Mesendoderm (in vitro differentiated cells): ENCODE results near the gene SRP14.
"Not testable (repeated sequence)": the region's sequence is repeated elsewhere in the genome, so short reads cannot be mapped to it uniquely, and the experiment has no call there.

Experiments
- DNase-seq: peaks from one replicate; pipeline ENCODE4 v3.0.0; 2013
- H2AK5ac ChIP-seq: 2 replicates; pipeline ENCODE4 v1.6.1; 2013; ENCODE audit warnings: low read length, inconsistent platforms
- H2BK120ac ChIP-seq: 2 replicates; pipeline ENCODE4 v1.6.1; 2013; ENCODE audit warnings: low read depth, mild to moderate bottlenecking, low read length, moderate library complexity, mixed read lengths
- H2BK15ac ChIP-seq: replicated peaks from 2 replicates; pipeline ENCODE4 v1.6.1; 2013; ENCODE audit warnings: low read depth, mild to moderate bottlenecking, moderate library complexity
- H2BK5ac ChIP-seq: 2 replicates; pipeline ENCODE4 v1.6.1; 2013; ENCODE audit warnings: low read length, inconsistent platforms
- H3K18ac ChIP-seq: 2 replicates; pipeline ENCODE4 v1.6.1; 2013; ENCODE audit warnings: mild to moderate bottlenecking, low read length, mixed read lengths
- H3K23ac ChIP-seq: one replicate; pipeline ENCODE4 v1.6.1; 2013; ENCODE audit warnings: low read length
- H3K27ac ChIP-seq: 2 replicates; pipeline ENCODE4 v1.5.1; 2013; ENCODE audit warnings: low read depth, mild to moderate bottlenecking, inconsistent platforms, low read length, moderate library complexity
- H3K27me3 ChIP-seq: 2 replicates; pipeline ENCODE4 v1.6.1; 2013; ENCODE audit warnings: low read length, control low read depth, mild to moderate bottlenecking, inconsistent platforms; ENCODE audit not compliant: insufficient read depth, poor library complexity
- H3K36me3 ChIP-seq: 2 replicates; pipeline ENCODE4 v1.6.1; 2013; ENCODE audit warnings: low read length, inconsistent platforms; ENCODE audit not compliant: control insufficient read depth, insufficient read depth
- H3K4ac ChIP-seq: one replicate; pipeline ENCODE4 v1.6.1; 2013; ENCODE audit warnings: low read depth, mild to moderate bottlenecking, low read length, moderate library complexity
- H3K4me1 ChIP-seq: 2 replicates; pipeline ENCODE4 v1.6.1; 2013; ENCODE audit warnings: low read depth, low read length, inconsistent platforms; ENCODE audit not compliant: control insufficient read depth
- H3K4me2 ChIP-seq: 2 replicates; pipeline ENCODE4 v1.6.1; 2013; ENCODE audit warnings: low read length
- H3K4me3 ChIP-seq: 2 replicates; pipeline ENCODE4 v1.5.1; 2013; ENCODE audit warnings: mild to moderate bottlenecking, low read length
- H3K56ac ChIP-seq: one replicate; pipeline ENCODE4 v1.6.1; 2013; ENCODE audit warnings: low read length
- H3K79me1 ChIP-seq: 2 replicates; pipeline ENCODE4 v1.6.1; 2013; ENCODE audit warnings: low read length, inconsistent platforms
- H3K79me2 ChIP-seq: 2 replicates; pipeline ENCODE4 v1.6.1; 2013; ENCODE audit warnings: mild to moderate bottlenecking, low read length; ENCODE audit not compliant: control insufficient read depth, insufficient read depth
- H3K9ac ChIP-seq: 2 replicates; pipeline ENCODE4 v1.6.1; 2013; ENCODE audit warnings: low read length, inconsistent platforms
- H4K5ac ChIP-seq: one replicate; pipeline ENCODE4 v1.6.1; 2013; ENCODE audit warnings: low read length
- H4K8ac ChIP-seq: one replicate; pipeline ENCODE4 v1.6.1; 2013; ENCODE audit warnings: low read depth, mild to moderate bottlenecking, control low read depth, low read length, moderate library complexity
- WGBS: extraction: QIAGEN DNeasy Blood & Tissue Kit; methylation state at CpG from one replicate; pipeline ENCODE4 v1.1.7; 2013; ENCODE audit warnings: low lambda C conversion rate, missing lambda C conversion rate; ENCODE audit not compliant: insufficient coverage; ENCODE audit errors: extremely low coverage; 5-methylcytosine and 5-hydroxymethylcytosine counted together

The SRP14 gene

GRCh38 chr15:40014390-40014789, 24.6 kb downstream of the SRP14 start:
- peaks cover 4% of the 10 kb centered on the region for H3K36me3 ChIP-seq
- H3K4me3 ChIP-seq, result no peak overlapping the region

GRCh38 chr15:40013372-40013771, 25.6 kb downstream of the SRP14 start:
- not testable (repeated sequence) for H3K79me2 ChIP-seq, H3K79me1 ChIP-seq, H2BK120ac ChIP-seq, H4K5ac ChIP-seq, H3K4ac ChIP-seq, H3K36me3 ChIP-seq, DNase-seq, H2BK15ac ChIP-seq, H3K23ac ChIP-seq, H4K8ac ChIP-seq, H3K4me2 ChIP-seq, H3K9ac ChIP-seq, H2BK5ac ChIP-seq, H3K4me3 ChIP-seq, H2AK5ac ChIP-seq, H3K18ac ChIP-seq, H3K4me1 ChIP-seq, H3K56ac ChIP-seq, H3K27ac ChIP-seq, H3K27me3 ChIP-seq
- WGBS, result no CpG with 5 or more reads among the region's 6 CpGs

More at GRCh38 chr15:40014390-40014789, 24.6 kb downstream of the SRP14 start:
- Histone ChIP-seq H3K4me1 (no peaks in the 10 kb centered on the region), H3K4ac (no peak overlapping the region), H3K56ac (no peak overlapping the region), H2BK120ac (no peak overlapping the region), H3K27me3 (no peaks in the 10 kb centered on the region), H2AK5ac (no peak overlapping the region), H3K9ac (no peak overlapping the region), H2BK5ac (no peak overlapping the region), H3K4me2 (no peak overlapping the region), H3K18ac (no peak overlapping the region), H4K5ac (no peak overlapping the region), H3K23ac (no peak overlapping the region), H3K79me2 (no peaks in the 10 kb centered on the region), H3K79me1 (no peaks in the 10 kb centered on the region), H4K8ac (no peak overlapping the region), H3K27ac (no peak overlapping the region), H2BK15ac (no peak overlapping the region)
- DNase-seq, result peak; percentile 5
- no CpG with 5 or more reads among the region's 3 CpGs for WGBS

GRCh38 chr15:40011303-40011702, 27.7 kb downstream of the SRP14 start:
- no peak overlapping the region for H3K4ac ChIP-seq
- H2BK5ac ChIP-seq, result no peak overlapping the region
- WGBS, result no CpG with 5 or more reads among the region's 4 CpGs
- H2AK5ac ChIP-seq, result no peak overlapping the region
- no peaks in the 10 kb centered on the region for H3K27me3 ChIP-seq
- H4K8ac ChIP-seq, result no peak overlapping the region
- H3K4me1 ChIP-seq, result no peaks in the 10 kb centered on the region
- no peak overlapping the region for H3K27ac ChIP-seq
- no peak overlapping the region for H2BK15ac ChIP-seq
- H3K9ac ChIP-seq, result no peak overlapping the region
- no peak overlapping the region for H2BK120ac ChIP-seq
- H3K56ac ChIP-seq, result no peak overlapping the region
- H3K18ac ChIP-seq, result no peak overlapping the region
- H3K4me3 ChIP-seq, result no peak overlapping the region
- no peak for DNase-seq
- no peak overlapping the region for H3K4me2 ChIP-seq
- H3K79me1 ChIP-seq, result no peaks in the 10 kb centered on the region
- no peak overlapping the region for H3K23ac ChIP-seq
- H3K36me3 ChIP-seq, result peaks cover 8% of the 10 kb centered on the region
- H4K5ac ChIP-seq, result no peak overlapping the region
- no peaks in the 10 kb centered on the region for H3K79me2 ChIP-seq

GRCh38 chr15:40010686-40011085, 28.3 kb downstream of the SRP14 start:
- no peaks in the 10 kb centered on the region for H3K27me3 ChIP-seq
- no peak overlapping the region for H3K23ac ChIP-seq
- H2BK5ac ChIP-seq, result no peak overlapping the region
- H3K79me1 ChIP-seq, result no peaks in the 10 kb centered on the region
- no peak overlapping the region for H2BK120ac ChIP-seq
- no peak overlapping the region for H4K5ac ChIP-seq
- no CpG with 5 or more reads among the region's 4 CpGs for WGBS
- no peak overlapping the region for H3K4me2 ChIP-seq
- no peak overlapping the region for H3K56ac ChIP-seq
- H3K9ac ChIP-seq, result no peak overlapping the region
- no peak overlapping the region for H3K4me3 ChIP-seq
- no peak overlapping the region for H2BK15ac ChIP-seq
- no peak overlapping the region for H2AK5ac ChIP-seq
- no peak overlapping the region for H3K4ac ChIP-seq
- H4K8ac ChIP-seq, result no peak overlapping the region
- H3K4me1 ChIP-seq, result no peaks in the 10 kb centered on the region
- H3K36me3 ChIP-seq, result peaks cover 8% of the 10 kb centered on the region
- no peak for DNase-seq
- no peak overlapping the region for H3K27ac ChIP-seq
- no peaks in the 10 kb centered on the region for H3K79me2 ChIP-seq
- H3K18ac ChIP-seq, result no peak overlapping the region

GRCh38 chr15:40008061-40008765, 30.8 kb downstream of the SRP14 start:
- no peak overlapping the region for H4K8ac ChIP-seq
- H3K23ac ChIP-seq, result no peak overlapping the region
- no peak overlapping the region for H3K4me3 ChIP-seq
- no peak overlapping the region for H3K27ac ChIP-seq
- H2AK5ac ChIP-seq, result no peak overlapping the region
- no peak overlapping the region for H3K18ac ChIP-seq
- H3K36me3 ChIP-seq, result peaks cover 8% of the 10 kb centered on the region
- H2BK120ac ChIP-seq, result no peak overlapping the region
- H3K79me2 ChIP-seq, result no peaks in the 10 kb centered on the region
- H3K4me1 ChIP-seq, result no peaks in the 10 kb centered on the region
- no peaks in the 10 kb centered on the region for H3K79me1 ChIP-seq
- no CpG with 5 or more reads among the region's 3 CpGs for WGBS
- no peak for DNase-seq
- H3K9ac ChIP-seq, result no peak overlapping the region
- no peak overlapping the region for H3K56ac ChIP-seq
- H3K4me2 ChIP-seq, result no peak overlapping the region
- no peak overlapping the region for H2BK5ac ChIP-seq
- H3K4ac ChIP-seq, result no peak overlapping the region
- H3K27me3 ChIP-seq, result no peaks in the 10 kb centered on the region
- H4K5ac ChIP-seq, result no peak overlapping the region
- H2BK15ac ChIP-seq, result no peak overlapping the region

GRCh38 chr15:40006646-40007045, 32.3 kb downstream of the SRP14 start:
- Histone ChIP-seq H3K56ac (no peak overlapping the region), H4K5ac (no peak overlapping the region), H3K79me2 (no peaks in the 10 kb centered on the region), H3K79me1 (no peaks in the 10 kb centered on the region), H3K27ac (no peak overlapping the region), H3K4ac (no peak overlapping the region), H4K8ac (no peak overlapping the region), H3K4me1 (no peaks in the 10 kb centered on the region), H3K4me3 (no peak overlapping the region), H2AK5ac (no peak overlapping the region), H2BK15ac (no peak overlapping the region), H3K27me3 (no peaks in the 10 kb centered on the region), H3K9ac (no peak overlapping the region), H3K36me3 (peaks cover 8% of the 10 kb centered on the region), H3K23ac (no peak overlapping the region), H3K18ac (no peak overlapping the region), H3K4me2 (no peak overlapping the region), H2BK5ac (no peak overlapping the region), H2BK120ac (no peak overlapping the region)
- no peak for DNase-seq
- WGBS, result no CpG with 5 or more reads among the region's 2 CpGs
